ENCODE data around the gene DBNDD1.

The DBNDD1 gene

GRCh38 chr16:90034504-90034903 is 15.2 kb upstream of the DBNDD1 start:
- no peak for DNase-seq

GRCh38 chr16:90033387-90033786 is 14.1 kb upstream of the DBNDD1 start:
- no peak for DNase-seq

- DNase-seq, result no peak
Observed at GRCh38 chr16:90032674-90033331, 13.5 kb upstream of the DBNDD1 start.

GRCh38 chr16:90031931-90032673 is 12.8 kb upstream of the DBNDD1 start:
- no peak for DNase-seq

- no peak for DNase-seq
Observed at GRCh38 chr16:90031186-90031930, 12.1 kb upstream of the DBNDD1 start.

- no peak for DNase-seq
Observed at GRCh38 chr16:90028985-90029384, 9.7 kb upstream of the DBNDD1 start.

GRCh38 chr16:90027611-90028010 is 8.4 kb upstream of the DBNDD1 start:
- no peak for DNase-seq

GRCh38 chr16:90026135-90026534 is 6.9 kb upstream of the DBNDD1 start:
- DNase-seq, result peak; percentile 21

GRCh38 chr16:90023078-90023447 is 3.8 kb upstream of the DBNDD1 start:
- DNase-seq, result no peak

GRCh38 chr16:90022209-90023077 is 3.2 kb upstream of the DBNDD1 start:
- peak; percentile 93 for DNase-seq

- no peak for DNase-seq
Observed at GRCh38 chr16:90020838-90021382, 1.7 kb upstream of the DBNDD1 start.

GRCh38 chr16:90020260-90020837 is 1.1 kb upstream of the DBNDD1 start:
- no peak for DNase-seq

- DNase-seq, result peak; percentile 36
Observed at GRCh38 chr16:90019543-90020259, 445 bp upstream of the DBNDD1 start.

GRCh38 chr16:90018297-90018651 is 982 bp downstream of the DBNDD1 start:
- DNase-seq, result no peak

GRCh38 chr16:90016339-90016950 is 2.8 kb downstream of the DBNDD1 start:
- DNase-seq, result no peak

- no peak for DNase-seq
Observed at GRCh38 chr16:90015586-90016338, 3.5 kb downstream of the DBNDD1 start.

GRCh38 chr16:90012991-90013745 is 6.1 kb downstream of the DBNDD1 start:
- DNase-seq, result no peak

GRCh38 chr16:90011908-90012501 is 7.3 kb downstream of the DBNDD1 start:
- no peak for DNase-seq

GRCh38 chr16:90011508-90011819 is 7.8 kb downstream of the DBNDD1 start:
- no peak for DNase-seq

Data from activated CD4-positive, alpha-beta T cell treated with anti-CD3 and anti-CD28 coated beads, Interleukin-2, Interleukin-6, amounts not matched to agents 100 ng/mL and 50 ng/mL, durations not matched to agents 16 hours and 8 hours (primary cell).